ENCODE data around the gene LBX2. TPM values are rescaled to one million over a fixed set of nuclear protein-coding genes. Genes with fewer than 3 reads are reported as not detected.
A peak's percentile ranks its signal among the peaks of the same experiment; 100 is the strongest.

Gene LBX2
- total RNA-seq, 1 experiment from 2014 or later: 10.1 TPM

- TF ChIP-seq REST (IDR thresholded peaks at IDR 0.05; ENCODE audit: low read depth) (no peak), ZFX (IDR thresholded peaks at IDR 0.05) (no peak), SRF (IDR thresholded peaks at IDR 0.05; ENCODE audit: low read depth) (no peak), POLR2AphosphoS5 (IDR thresholded peaks at IDR 0.05; ENCODE audit: low read depth, low read length) (no peak)
These were observed 46.6 kb upstream of the LBX2 start (continued) for GRCh38 chr2:74546004-74546403.

GRCh38 chr2:74544634-74545033 is 45.2 kb upstream of the LBX2 start:
- DNase-seq (ENCODE audit: low read depth, low spot score) (no peak), ATAC-seq (no peak)
- Histone ChIP-seq H3K79me2 (ENCODE audit: insufficient read depth, low read length) (peaks cover 4% of the 10 kb centered on the region; the same call in 1 of the 2 replicates), H3K4me2 (ENCODE audit: low read length) (no peak overlapping the region), H3K36me3 (ENCODE audit: control insufficient read depth in 1 of 2, insufficient read depth in 2 of 2, low read length in 2 of 2) (no peaks in the 10 kb centered on the region), H2AFZ (ENCODE audit: low read depth, low read length, poor library complexity, severe bottlenecking) (no peak overlapping the region), H3K4me1 (ENCODE audit: control insufficient read depth in 1 of 2, insufficient read depth in 2 of 2, low read length in 2 of 2) (peaks cover 4 to 16% of the 10 kb centered on the region in 2 experiments; a peak in 3 of 4 replicates), H3K9ac (ENCODE audit: low read length) (no peak overlapping the region), H3K9me2 (ENCODE audit: insufficient read depth) (no peaks in the 10 kb centered on the region), H3K27ac (ENCODE audit: low read depth, low read length) (no peak overlapping the region), H4K20me1 (ENCODE audit: insufficient read depth) (no peaks in the 10 kb centered on the region), H3K9me3 (ENCODE audit: control insufficient read depth in 1 of 2, insufficient read depth in 1 of 2, low read depth in 1 of 2, low read length in 2 of 2) (no peaks in the 10 kb centered on the region), H3K4me3 (replicated peaks in 1 of 2; ENCODE audit: low read depth in 1 of 2, low read length in 2 of 2) (no peak overlapping the region), H3K27me3 (ENCODE audit: insufficient read depth, low read length) (no peaks in the 10 kb centered on the region)
- POLR2A ChIA-PET: no interaction called here
- TF ChIP-seq CTCF (IDR thresholded peaks at IDR 0.05 in 2 of 3, conservative IDR thresholded peaks at IDR 0.05 in 1 of 3; ENCODE audit: borderline replicate concordance in 1 of 3, insufficient read depth in 1 of 3, low read depth in 2 of 3, low read length in 2 of 3) (peak in 2 of 3 experiments; percentile 49; a peak in 5 of 6 replicates), RAD21 (IDR thresholded peaks at IDR 0.05; ENCODE audit: low read depth) (peak; percentile 68), POLR2AphosphoS5 (IDR thresholded peaks at IDR 0.05; ENCODE audit: low read depth, low read length) (no peak), ELF1 (IDR thresholded peaks at IDR 0.05; ENCODE audit: borderline replicate concordance, low read depth) (no peak)
- CTCF ChIA-PET: interaction anchor here (0.9 to 1.8 kb wide), 3 partner anchors 13 to 62 kb away, joined by 5 to 6 read pairs (median 5); partner anchors contain the start of genes AUP1, CCDC142, HTRA2 and TTC31
- RAD21 ChIA-PET (ENCODE audit: low non-redundant PET in 1 of 2, low total read pairs in 2 of 2, uncharacterized antibody in 2 of 2, unreplicated experiment in 2 of 2): no interaction called here
- BruUV-seq (replicated peaks): no TSS peak
- intact Hi-C loops (cut with micrococcal nuclease): loop anchor here (1.0 kb wide), 1 partner anchor 61 kb away; the partner anchor contains the start of gene TTC31
